Type B pancreatic cell (in vitro differentiated cells): ENCODE results near the gene BRICD5. TPM values are rescaled to one million over a fixed set of nuclear protein-coding genes. Genes with fewer than 3 reads are reported as not detected.

Experiments
- DNase-seq: peaks from one replicate; pipeline ENCODE4 v3.0.0; 2021; ENCODE audit warnings: mixed read lengths; ENCODE audit not compliant: unreplicated experiment; ENCODE audit errors: extremely low spot score
- H3K27ac Mint-ChIP-seq: 2 replicates; pipeline ENCODE4 v1.8.0; 2021; ENCODE audit warnings: mild to moderate bottlenecking, mixed read lengths
- H3K27me3 Mint-ChIP-seq: 2 replicates; pipeline ENCODE4 v1.8.0; 2021; ENCODE audit warnings: mixed read lengths
- H3K36me3 Mint-ChIP-seq: 2 replicates; pipeline ENCODE4 v1.8.0; 2021; ENCODE audit warnings: mixed read lengths
- H3K4me1 Mint-ChIP-seq: one replicate; pipeline ENCODE4 v1.8.0; 2021; ENCODE audit warnings: mixed read lengths; ENCODE audit not compliant: unreplicated experiment
- H3K4me3 Mint-ChIP-seq: 2 replicates; pipeline ENCODE4 v1.8.0; 2021; ENCODE audit warnings: mild to moderate bottlenecking, mixed read lengths
- H3K9me3 Mint-ChIP-seq: 2 replicates; pipeline ENCODE4 v1.8.0; 2021; ENCODE audit warnings: mixed read lengths
- CTCF ChIP-seq: fragments of 200-600 bp; sonication (generic); conservative IDR thresholded peaks from 2 replicates; pipeline ENCODE4 v1.5.0; 2021; ENCODE audit warnings: antibody characterized with exemption, mild to moderate bottlenecking
- total RNA-seq: library from RNA; stranded (reverse); gene quantifications from 2 replicates; pipeline ENCODE4 v1.2.1, GENCODE V29; 2021; ENCODE audit warnings: low replicate concordance

Gene BRICD5
- total RNA-seq, 1 donor from 2014 or later: 16.6 TPM

- TF ChIP-seq CTCF: no peak
- no peak for DNase-seq
- no peaks in the 10 kb centered on the region for H3K27me3 Mint-ChIP-seq
- H3K27ac Mint-ChIP-seq: no peak overlapping the region
- H3K9me3 Mint-ChIP-seq: no peaks in the 10 kb centered on the region
- H3K4me3 Mint-ChIP-seq: no peak overlapping the region
- H3K36me3 Mint-ChIP-seq: peaks cover 4% of the 10 kb centered on the region
- peaks cover 3% of the 10 kb centered on the region for H3K4me1 Mint-ChIP-seq
These were observed 29.4 kb downstream of the BRICD5 start for GRCh38 chr16:2180962-2181923.

GRCh38 chr16:2180461-2180860, 30.2 kb downstream of the BRICD5 start:
- Mint-ChIP-seq H3K4me3 (no peak overlapping the region), H3K4me1 (peaks cover 3% of the 10 kb centered on the region), H3K36me3 (peaks cover 4% of the 10 kb centered on the region), H3K27ac (no peak overlapping the region), H3K27me3 (no peaks in the 10 kb centered on the region), H3K9me3 (no peaks in the 10 kb centered on the region)
- TF ChIP-seq CTCF: no peak
- DNase-seq: no peak

GRCh38 chr16:2179576-2179975, 31.1 kb downstream of the BRICD5 start:
- DNase-seq: no peak
- Mint-ChIP-seq H3K9me3 (no peaks in the 10 kb centered on the region), H3K4me3 (no peak overlapping the region), H3K27me3 (no peaks in the 10 kb centered on the region), H3K4me1 (peaks cover 3% of the 10 kb centered on the region), H3K36me3 (peaks cover 4% of the 10 kb centered on the region), H3K27ac (no peak overlapping the region)
- no peak for TF ChIP-seq CTCF

DNA sequence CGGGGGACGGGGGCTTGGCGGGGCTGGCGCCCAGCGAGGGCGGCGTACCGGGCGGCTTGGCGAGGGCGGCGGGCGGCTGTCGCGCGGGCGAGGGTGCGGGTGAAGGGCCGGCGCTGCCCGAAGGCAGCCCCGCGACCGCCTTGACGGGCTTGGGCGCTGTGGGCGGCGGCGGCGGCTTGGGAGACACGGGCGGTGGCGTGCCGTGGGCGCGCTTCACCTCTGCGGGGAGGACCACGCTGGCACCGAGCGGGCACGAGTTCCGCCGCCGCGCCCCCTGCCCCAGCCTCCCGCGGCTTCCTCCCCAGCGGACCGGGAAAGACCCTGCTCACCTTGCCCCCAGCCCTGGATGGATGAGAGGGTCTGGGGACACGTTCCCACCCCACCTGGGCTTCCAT, 31.6 kb downstream of the BRICD5 start:
- peaks cover 3% of the 10 kb centered on the region for H3K4me1 Mint-ChIP-seq
- no peak overlapping the region for H3K27ac Mint-ChIP-seq
- H3K36me3 Mint-ChIP-seq: peaks cover 4% of the 10 kb centered on the region
- no peak for TF ChIP-seq CTCF
- no peaks in the 10 kb centered on the region for H3K27me3 Mint-ChIP-seq
- H3K4me3 Mint-ChIP-seq: no peak overlapping the region
- DNase-seq: no peak
- no peaks in the 10 kb centered on the region for H3K9me3 Mint-ChIP-seq

GRCh38 chr16:2178321-2179106, 32.1 kb downstream of the BRICD5 start:
- no peak overlapping the region for H3K27ac Mint-ChIP-seq
- H3K27me3 Mint-ChIP-seq: no peaks in the 10 kb centered on the region
- no peak for TF ChIP-seq CTCF
- H3K9me3 Mint-ChIP-seq: no peaks in the 10 kb centered on the region
- H3K4me1 Mint-ChIP-seq: peaks cover 3% of the 10 kb centered on the region
- no peak overlapping the region for H3K4me3 Mint-ChIP-seq
- DNase-seq: no peak
- H3K36me3 Mint-ChIP-seq: peaks cover 4% of the 10 kb centered on the region
